CMK (cell line): ENCODE results near the gene HPS1.
A peak's percentile ranks its signal among the peaks of the same experiment; 100 is the strongest.

Experiments used
- DNase-seq: peaks from one replicate; pipeline ENCODE4 v3.0.0-alpha.2; 2010; ENCODE audit warnings: low read depth

Gene HPS1

GRCh38 chr10:98411768-98412167, 35.0 kb downstream of the HPS1 start:
- no peak for DNase-seq

GRCh38 chr10:98411166-98411565, 35.6 kb downstream of the HPS1 start:
- DNase-seq, result no peak

GRCh38 chr10:98410759-98411158, 36.0 kb downstream of the HPS1 start:
- no peak for DNase-seq

- no peak for DNase-seq
Measured at GRCh38 chr10:98410135-98410743, 36.5 kb downstream of the HPS1 start.

- DNase-seq, result no peak
Measured at GRCh38 chr10:98408799-98409198, 37.9 kb downstream of the HPS1 start.

- DNase-seq, result no peak
Measured at GRCh38 chr10:98407744-98408241, 38.9 kb downstream of the HPS1 start.

GRCh38 chr10:98407017-98407743, 39.6 kb downstream of the HPS1 start:
- no peak for DNase-seq

- DNase-seq, result no peak
Measured at GRCh38 chr10:98405422-98405821, 41.3 kb downstream of the HPS1 start.

GRCh38 chr10:98404571-98405359, 42.0 kb downstream of the HPS1 start:
- DNase-seq, result no peak

GRCh38 chr10:98403812-98404504, 42.8 kb downstream of the HPS1 start:
- no peak for DNase-seq

GRCh38 chr10:98402931-98403718, 43.6 kb downstream of the HPS1 start:
- no peak for DNase-seq

- DNase-seq, result no peak
Measured at GRCh38 chr10:98402478-98402877, 44.3 kb downstream of the HPS1 start.

GRCh38 chr10:98400482-98400881, 46.3 kb downstream of the HPS1 start:
- DNase-seq, result no peak

- no peak for DNase-seq
Measured at GRCh38 chr10:98399784-98400183, 47.0 kb downstream of the HPS1 start.

GRCh38 chr10:98397089-98397600, 49.6 kb downstream of the HPS1 start:
- DNase-seq, result no peak

GRCh38 chr10:98396096-98397063, 50.4 kb downstream of the HPS1 start:
- no peak for DNase-seq

GRCh38 chr10:98394851-98395440, 51.8 kb downstream of the HPS1 start:
- no peak for DNase-seq

GRCh38 chr10:98391578-98391991, 55.1 kb downstream of the HPS1 start:
- peak; percentile 57 for DNase-seq

GRCh38 chr10:98391065-98391464, 55.7 kb downstream of the HPS1 start:
- peak; percentile 65 for DNase-seq

- no peak for DNase-seq
Measured at GRCh38 chr10:98390406-98390805, 56.3 kb downstream of the HPS1 start.
